22Rv1 (cell line): ENCODE measurements around the gene BNIP5.

Experiments
- H3K27ac ChIP-seq: fragments of 450-650 bp; 2 replicates; pipeline ENCODE4 v1.5.1; 2017
- CTCF ChIP-seq: fragments of 450-650 bp; IDR thresholded peaks from 2 replicates; pipeline ENCODE4 v1.5.1; 2017; ENCODE audit warnings: mild to moderate bottlenecking
- ZFX ChIP-seq: fragments of 450-650 bp; IDR thresholded peaks from 2 replicates; pipeline ENCODE4 v1.6.1; 2017; ENCODE audit warnings: antibody characterized with exemption, borderline replicate concordance

The BNIP5 gene

GRCh38 chr6:36336779-36337241 lies at the start of gene BNIP5:
Gene BNIP5, minus strand, starts transcription at chr6:36336888. Its CDS starts 6,198 bp downstream, at chr6:36330690.
- H3K27ac ChIP-seq = no peak within 1 kb of the TSS
- TF ChIP-seq ZFX = no peak
- no peak for TF ChIP-seq CTCF

GRCh38 chr6:36384095-36384494 lies 47.4 kb upstream of the BNIP5 start:
- TF ChIP-seq CTCF = no peak
- no peak overlapping the region for H3K27ac ChIP-seq

GRCh38 chr6:36383606-36384005 lies 46.9 kb upstream of the BNIP5 start:
- TF ChIP-seq ZFX = no peak
- TF ChIP-seq CTCF = no peak
- no peak overlapping the region for H3K27ac ChIP-seq

DNA sequence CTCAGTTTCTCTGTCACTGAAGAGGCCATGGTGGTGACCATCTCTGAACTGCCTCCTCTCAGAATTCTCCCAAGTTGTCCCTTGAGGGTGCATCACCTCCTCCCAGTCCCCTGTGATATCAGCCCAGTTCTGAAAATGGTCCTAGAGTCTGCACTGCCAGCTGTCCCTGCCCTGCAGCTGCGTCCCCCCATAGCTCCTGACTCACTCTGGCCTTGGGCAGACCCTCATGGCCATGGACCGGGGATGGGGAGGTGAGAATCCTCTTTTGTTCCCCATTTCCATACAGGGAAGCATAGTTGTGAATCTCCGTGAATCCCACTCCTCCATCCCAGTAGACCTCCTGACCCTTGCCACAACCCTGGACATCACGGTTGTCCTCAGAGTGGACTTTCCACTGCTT lies 46.3 kb upstream of the BNIP5 start:
- no peak overlapping the region for H3K27ac ChIP-seq
- TF ChIP-seq ZFX (no peak), CTCF (no peak)

- no peak overlapping the region for H3K27ac ChIP-seq
- TF ChIP-seq ZFX = no peak
- TF ChIP-seq CTCF = no peak
Measured at GRCh38 chr6:36381502-36382389, 45.1 kb upstream of the BNIP5 start.

- H3K27ac ChIP-seq = no peak overlapping the region
- TF ChIP-seq CTCF = no peak
- TF ChIP-seq ZFX = no peak
Measured at GRCh38 chr6:36380166-36380565, 43.5 kb upstream of the BNIP5 start.

DNA sequence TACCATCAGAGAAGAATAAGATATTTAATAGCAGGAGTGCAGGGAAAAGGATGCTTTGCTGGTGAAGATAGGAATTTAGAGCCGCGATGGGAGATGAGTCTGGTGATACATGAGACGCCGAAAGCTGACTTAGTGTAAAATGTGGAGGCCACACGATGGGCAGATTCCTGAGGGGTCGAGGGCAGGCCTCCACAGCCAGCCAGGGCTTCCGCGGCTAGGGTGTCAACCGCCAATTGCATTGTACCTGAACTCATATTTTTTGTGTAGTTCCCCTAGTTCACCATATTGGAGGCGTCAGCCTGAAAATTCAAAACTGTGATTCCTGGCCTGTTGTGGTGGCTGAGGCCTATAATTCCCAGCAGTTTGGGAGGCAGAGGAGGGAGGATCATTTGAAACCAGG lies 42.2 kb upstream of the BNIP5 start:
- no peak for TF ChIP-seq CTCF
- no peak for TF ChIP-seq ZFX
- no peak overlapping the region for H3K27ac ChIP-seq
